ENCODE measurements around the gene SMARCB1.
A peak's percentile ranks its signal among the peaks of the same experiment; 100 is the strongest.

The SMARCB1 gene

GRCh38 chr22:23838681-23839468 is 52.1 kb downstream of the SMARCB1 start, which contains the start of gene DERL3:
TSS of gene DERL3 (minus strand) at chr22:23839006. CDS start at chr22:23838987, 19 bp downstream.
- Histone ChIP-seq H3K27me3 (replicated peaks; ENCODE audit: control insufficient read depth, insufficient read depth, low read length) (no peaks in the 10 kb centered on the region; the same call in 1 of the 2 replicates), H3K4me3 (replicated peaks; ENCODE audit: low read depth, low read length) (peak within 1 kb of the TSS; percentile 77), H3K36me3 (ENCODE audit: control insufficient read depth, insufficient read depth, low read length) (peaks cover 20% of the 10 kb centered on the region)
- DNase-seq (ENCODE audit: extremely low read depth, insufficient read length): peak; percentile 98
- TF ChIP-seq CTCF (IDR thresholded peaks at IDR 0.05; ENCODE audit: insufficient read depth, low read length, poor library complexity, severe bottlenecking): no peak

GRCh38 chr22:23840026-23840425 is 53.3 kb downstream of the SMARCB1 start:
- Histone ChIP-seq H3K4me3 (replicated peaks; ENCODE audit: low read depth, low read length) (no peak overlapping the region), H3K27me3 (replicated peaks; ENCODE audit: control insufficient read depth, insufficient read depth, low read length) (no peaks in the 10 kb centered on the region; the same call in 1 of the 2 replicates), H3K36me3 (ENCODE audit: control insufficient read depth, insufficient read depth, low read length) (peaks cover 13% of the 10 kb centered on the region)
- no peak for DNase-seq (ENCODE audit: extremely low read depth, insufficient read length)
- no peak for TF ChIP-seq CTCF (IDR thresholded peaks at IDR 0.05; ENCODE audit: insufficient read depth, low read length, poor library complexity, severe bottlenecking)

- TF ChIP-seq CTCF (IDR thresholded peaks at IDR 0.05; ENCODE audit: insufficient read depth, low read length, poor library complexity, severe bottlenecking): no peak
- peaks cover 4% of the 10 kb centered on the region for H3K36me3 ChIP-seq (ENCODE audit: control insufficient read depth, insufficient read depth, low read length)
- H3K4me3 ChIP-seq (replicated peaks; ENCODE audit: low read depth, low read length): no peak overlapping the region
- no peaks in the 10 kb centered on the region; the same call in 1 of the 2 replicates for H3K27me3 ChIP-seq (replicated peaks; ENCODE audit: control insufficient read depth, insufficient read depth, low read length)
- DNase-seq (ENCODE audit: extremely low read depth, insufficient read length): no peak
Observed at GRCh38 chr22:23841292-23841691, 54.5 kb downstream of the SMARCB1 start.

GRCh38 chr22:23841736-23842445 is 55.1 kb downstream of the SMARCB1 start:
- no peak for TF ChIP-seq CTCF (IDR thresholded peaks at IDR 0.05; ENCODE audit: insufficient read depth, low read length, poor library complexity, severe bottlenecking)
- Histone ChIP-seq H3K36me3 (ENCODE audit: control insufficient read depth, insufficient read depth, low read length) (0 out of 2 replicates have a peak, but pooled peaks cover 3% of the 10 kb centered on the region), H3K27me3 (replicated peaks; ENCODE audit: control insufficient read depth, insufficient read depth, low read length) (no peaks in the 10 kb centered on the region; the same call in 1 of the 2 replicates), H3K4me3 (replicated peaks; ENCODE audit: low read depth, low read length) (no peak overlapping the region)
- DNase-seq (ENCODE audit: extremely low read depth, insufficient read length): no peak

- no peak for DNase-seq (ENCODE audit: extremely low read depth, insufficient read length)
- Histone ChIP-seq H3K27me3 (replicated peaks; ENCODE audit: control insufficient read depth, insufficient read depth, low read length) (no peaks in the 10 kb centered on the region; the same call in 1 of the 2 replicates), H3K36me3 (ENCODE audit: control insufficient read depth, insufficient read depth, low read length) (0 out of 2 replicates have a peak, but pooled peaks cover 1% of the 10 kb centered on the region), H3K4me3 (replicated peaks; ENCODE audit: low read depth, low read length) (no peak overlapping the region)
- TF ChIP-seq CTCF (IDR thresholded peaks at IDR 0.05; ENCODE audit: insufficient read depth, low read length, poor library complexity, severe bottlenecking): no peak
Observed at GRCh38 chr22:23842599-23842998, 55.8 kb downstream of the SMARCB1 start.

Data from GM06990 (cell line).